Loucy (cell line): ENCODE measurements around the gene GTPBP6.

ENCODE experiments used
- H2AFZ ChIP-seq: fragments of 200-600 bp; sonication (generic); 2 replicates; pipeline ENCODE4 v1.6.0; 2016; ENCODE audit warnings: antibody characterized with exemption, mild to moderate bottlenecking, low read length, moderate library complexity
- H3F3A ChIP-seq: fragments of 200-600 bp; 2 replicates; pipeline ENCODE4 v1.6.0; 2016; ENCODE audit warnings: antibody characterized with exemption, low read depth, mild to moderate bottlenecking
- H3K27me3 ChIP-seq: fragments of 200-600 bp; sonication (generic); 2 replicates; pipeline ENCODE4 v1.6.1; 2014; ENCODE audit warnings: low read length, mild to moderate bottlenecking; ENCODE audit not compliant: insufficient read depth, poor library complexity, severe bottlenecking
- H3K36me3 ChIP-seq: fragments of 200-600 bp; sonication (generic); 2 replicates; pipeline ENCODE4 v1.6.1; 2016; ENCODE audit warnings: low read length; ENCODE audit not compliant: insufficient read depth
- H3K4me1 ChIP-seq: fragments of 200-600 bp; sonication (generic); 2 replicates; pipeline ENCODE4 v1.5.1; 2014; ENCODE audit warnings: low read length, mild to moderate bottlenecking; ENCODE audit not compliant: insufficient read depth, poor library complexity, severe bottlenecking
- H3K4me2 ChIP-seq: fragments of 200-600 bp; sonication (generic); 2 replicates; pipeline ENCODE4 v1.6.0; 2014; ENCODE audit warnings: antibody characterized with exemption, low read length, low read depth, mild to moderate bottlenecking; ENCODE audit not compliant: poor library complexity, severe bottlenecking
- H3K4me3 ChIP-seq: fragments of 200-600 bp; sonication (generic); 2 replicates; pipeline ENCODE4 v1.5.1; 2014; ENCODE audit warnings: low read length, mild to moderate bottlenecking, mixed read lengths; ENCODE audit not compliant: poor library complexity, severe bottlenecking
- H3K79me2 ChIP-seq: fragments of 200-600 bp; sonication (generic); 2 replicates; pipeline ENCODE4 v1.6.1; 2014; ENCODE audit warnings: low read length; ENCODE audit not compliant: insufficient read depth
- H3K9ac ChIP-seq: fragments of 200-600 bp; sonication (generic); 2 replicates; pipeline ENCODE4 v1.6.0; 2014; ENCODE audit warnings: mild to moderate bottlenecking, low read depth, low read length, moderate library complexity; ENCODE audit not compliant: poor library complexity, severe bottlenecking
- H3K9me2 ChIP-seq: fragments of 200-600 bp; sonication (generic); replicated peaks from 2 replicates; pipeline ENCODE4 v1.6.1; 2016; ENCODE audit warnings: low read depth, low read length, mixed read lengths
- H3K9me3 ChIP-seq: fragments of 200-600 bp; sonication (generic); 2 replicates; pipeline ENCODE4 v1.6.1; 2014; ENCODE audit warnings: mild to moderate bottlenecking, antibody characterized with exemption, low read length, low read depth; ENCODE audit not compliant: insufficient read depth
- H4K20me1 ChIP-seq: fragments of 200-600 bp; sonication (generic); 2 replicates; pipeline ENCODE4 v1.6.0; 2014; ENCODE audit warnings: antibody characterized with exemption, low read length, mild to moderate bottlenecking; ENCODE audit not compliant: insufficient read depth, poor library complexity, severe bottlenecking
- EZH2phosphoT487 ChIP-seq: fragments of 200-600 bp; IDR thresholded peaks from 2 replicates; pipeline ENCODE4 v1.6.1; 2018; ENCODE audit warnings: antibody characterized with exemption, mild to moderate bottlenecking, moderate library complexity, borderline replicate concordance
- TF ChIP-seq, protein P1 (sequence below): fragments of 200-600 bp; sonication (generic); conservative IDR thresholded peaks from 2 replicates; pipeline ENCODE4 v1.5.1; 2014; ENCODE audit warnings: mild to moderate bottlenecking, antibody characterized with exemption, low read length

Gene GTPBP6

DNA sequence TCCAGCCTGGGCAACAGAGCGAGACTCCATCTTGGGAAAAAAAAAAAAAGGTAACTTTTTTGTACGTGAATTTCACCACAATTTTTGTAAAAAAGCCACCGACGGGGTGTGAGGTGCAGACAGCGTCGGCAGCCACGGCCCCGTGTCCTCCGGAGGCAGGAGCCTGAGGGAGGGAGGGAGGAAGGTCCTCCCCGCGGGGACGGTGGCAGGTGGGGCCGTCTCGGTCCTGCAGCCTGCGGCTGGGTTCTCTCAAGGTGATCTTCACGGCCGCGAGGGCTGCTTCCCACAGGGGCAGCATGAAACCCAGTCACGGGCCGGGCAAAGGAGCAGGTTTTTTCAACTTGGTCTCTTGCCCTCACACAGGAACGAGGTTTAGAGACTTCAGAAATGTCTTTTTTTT, 23.5 kb downstream of the GTPBP6 start:
- Histone ChIP-seq H3K9ac (no peak overlapping the region), H3K4me1 (no peaks in the 10 kb centered on the region), H3K36me3 (peaks cover 8% of the 10 kb centered on the region; the same call in 1 of the 2 replicates), H3K79me2 (no peaks in the 10 kb centered on the region), H3F3A (no peaks in the 10 kb centered on the region), H3K4me3 (no peak overlapping the region), H3K9me3 (no peaks in the 10 kb centered on the region), H3K4me2 (no peak overlapping the region), H3K27me3 (no peaks in the 10 kb centered on the region), H2AFZ (no peak overlapping the region), H4K20me1 (no peaks in the 10 kb centered on the region), H3K9me2 (no peaks in the 10 kb centered on the region)
- TF ChIP-seq, protein P1, sequence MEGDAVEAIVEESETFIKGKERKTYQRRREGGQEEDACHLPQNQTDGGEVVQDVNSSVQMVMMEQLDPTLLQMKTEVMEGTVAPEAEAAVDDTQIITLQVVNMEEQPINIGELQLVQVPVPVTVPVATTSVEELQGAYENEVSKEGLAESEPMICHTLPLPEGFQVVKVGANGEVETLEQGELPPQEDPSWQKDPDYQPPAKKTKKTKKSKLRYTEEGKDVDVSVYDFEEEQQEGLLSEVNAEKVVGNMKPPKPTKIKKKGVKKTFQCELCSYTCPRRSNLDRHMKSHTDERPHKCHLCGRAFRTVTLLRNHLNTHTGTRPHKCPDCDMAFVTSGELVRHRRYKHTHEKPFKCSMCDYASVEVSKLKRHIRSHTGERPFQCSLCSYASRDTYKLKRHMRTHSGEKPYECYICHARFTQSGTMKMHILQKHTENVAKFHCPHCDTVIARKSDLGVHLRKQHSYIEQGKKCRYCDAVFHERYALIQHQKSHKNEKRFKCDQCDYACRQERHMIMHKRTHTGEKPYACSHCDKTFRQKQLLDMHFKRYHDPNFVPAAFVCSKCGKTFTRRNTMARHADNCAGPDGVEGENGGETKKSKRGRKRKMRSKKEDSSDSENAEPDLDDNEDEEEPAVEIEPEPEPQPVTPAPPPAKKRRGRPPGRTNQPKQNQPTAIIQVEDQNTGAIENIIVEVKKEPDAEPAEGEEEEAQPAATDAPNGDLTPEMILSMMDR: no peak
- no peak for TF ChIP-seq EZH2phosphoT487

DNA sequence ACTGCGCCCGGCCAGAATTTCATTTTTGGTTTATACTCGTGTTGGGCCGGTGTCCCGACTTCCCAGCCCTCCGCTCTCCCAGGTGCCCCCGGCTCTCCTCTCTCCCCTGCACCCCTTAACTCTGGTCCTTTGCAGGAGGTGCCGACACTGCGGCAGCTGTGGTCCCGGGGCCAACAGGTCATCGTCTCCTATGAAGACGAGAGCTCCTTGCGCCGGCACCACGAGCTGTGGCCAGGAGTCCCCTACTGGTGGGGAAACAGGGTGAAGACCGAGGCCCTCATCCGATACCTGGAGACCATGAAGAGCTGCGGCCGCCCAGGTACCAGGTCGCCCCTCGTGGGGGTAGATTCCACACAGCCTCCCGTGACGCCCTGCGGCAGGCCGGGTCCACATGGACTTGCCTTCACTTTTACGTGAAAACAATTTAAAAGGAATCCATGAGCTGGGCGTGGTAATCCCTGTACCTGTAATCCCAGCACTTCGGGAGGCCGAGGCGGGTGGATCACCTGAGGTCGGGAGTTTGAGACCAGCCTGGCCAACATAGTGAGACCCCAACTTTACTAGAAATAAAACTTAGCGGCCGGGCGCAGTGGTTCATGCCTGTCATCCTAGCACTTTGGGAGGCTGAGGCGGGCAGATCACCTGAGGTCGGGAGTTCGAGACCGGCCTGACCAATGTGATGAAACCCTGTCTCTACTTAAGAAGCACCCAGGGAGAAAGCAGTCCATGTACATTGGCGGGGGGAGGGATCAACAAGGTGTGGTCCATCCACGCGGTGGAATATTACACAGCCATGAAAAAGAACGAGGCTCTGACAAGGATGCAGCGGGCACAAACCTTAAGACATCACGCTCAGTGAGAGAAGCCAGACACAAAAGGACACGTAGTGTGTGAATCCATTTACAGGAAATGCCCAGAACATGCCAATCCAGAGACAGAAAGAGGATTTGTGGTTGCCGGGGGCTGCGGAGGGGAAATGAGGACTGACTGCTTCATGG, 25.4 kb downstream of the GTPBP6 start:
- Histone ChIP-seq H3K79me2 (no peaks in the 10 kb centered on the region), H3F3A (no peaks in the 10 kb centered on the region), H3K4me1 (no peaks in the 10 kb centered on the region), H4K20me1 (no peaks in the 10 kb centered on the region), H3K9ac (no peak overlapping the region), H3K27me3 (no peaks in the 10 kb centered on the region), H3K4me2 (no peak overlapping the region), H3K9me2 (no peaks in the 10 kb centered on the region), H3K4me3 (no peak overlapping the region), H3K9me3 (no peaks in the 10 kb centered on the region), H2AFZ (no peak overlapping the region), H3K36me3 (peaks cover 8% of the 10 kb centered on the region; the same call in 1 of the 2 replicates)
- TF ChIP-seq, protein P1: no peak

DNA sequence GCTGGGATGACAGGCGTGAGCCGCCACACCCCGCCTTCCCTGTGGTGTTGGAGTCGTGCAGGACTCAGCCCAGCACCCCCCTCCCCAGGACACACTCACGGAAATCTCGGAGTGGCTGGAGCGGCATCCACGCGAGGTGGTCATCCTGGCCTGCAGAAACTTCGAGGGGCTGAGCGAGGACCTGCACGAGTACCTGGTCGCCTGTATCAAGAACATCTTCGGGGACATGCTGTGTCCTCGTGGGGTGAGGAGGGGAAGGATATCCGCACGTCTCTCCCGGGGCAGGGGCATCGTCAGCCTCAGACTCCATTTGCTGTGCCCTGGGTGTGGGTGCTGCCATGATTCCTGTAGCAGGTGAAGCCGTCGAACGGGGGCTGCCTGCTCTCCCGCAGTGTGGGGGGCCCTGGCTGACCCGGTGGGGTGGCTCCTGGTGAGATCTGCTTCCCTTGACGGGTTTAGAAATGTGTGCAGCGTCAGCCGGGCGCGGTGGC, 27.1 kb downstream of the GTPBP6 start:
- Histone ChIP-seq H3K36me3 (peaks cover 8% of the 10 kb centered on the region; the same call in 1 of the 2 replicates), H3K9me3 (no peaks in the 10 kb centered on the region), H3F3A (no peaks in the 10 kb centered on the region), H3K4me3 (no peak overlapping the region), H3K4me1 (no peaks in the 10 kb centered on the region), H3K9ac (no peak overlapping the region), H3K9me2 (no peaks in the 10 kb centered on the region), H3K27me3 (no peaks in the 10 kb centered on the region), H2AFZ (no peak overlapping the region), H3K4me2 (no peak overlapping the region), H4K20me1 (no peaks in the 10 kb centered on the region), H3K79me2 (no peaks in the 10 kb centered on the region)
- TF ChIP-seq, protein P1: no peak
- TF ChIP-seq EZH2phosphoT487: no peak
